ENCODE measurements around the gene IZUMO4. TPM values are rescaled to one million over a fixed set of nuclear protein-coding genes. Genes with fewer than 3 reads are reported as not detected.

The IZUMO4 gene
- total and polyA plus RNA-seq, 5 experiments from 2014 or later = 0.26 to 18.7 (median 1.4) TPM

GRCh38 chr19:2061495-2062388, 35.0 kb upstream of the IZUMO4 start:
- no peaks in the 10 kb centered on the region for H3K27me3 Mint-ChIP-seq
- POLR2A ChIA-PET = interaction anchor here (1.0 to 17.6 kb wide), 11 partner anchors 9 to 164 kb away, joined by 3 to 255 read pairs (median 8); partner anchors contain the start of genes MKNK2 and MOB3A
- peak; percentile 99 to 100 (median 100) for DNase-seq
- peak overlapping the region; percentile 87 to 98 (median 98) for H3K27ac Mint-ChIP-seq
- H3K36me3 Mint-ChIP-seq = no peaks in the 10 kb centered on the region
- peak overlapping the region; percentile 86 to 96 (median 92) for H3K4me3 Mint-ChIP-seq
- no peaks in the 10 kb centered on the region for H3K9me3 Mint-ChIP-seq
- H3K4me1 Mint-ChIP-seq = peaks cover 8 to 56% (median 38%) of the 10 kb centered on the region in 4 donors
- peak; percentile 89 to 93 for ATAC-seq

GRCh38 chr19:2062389-2062729, 34.4 kb upstream of the IZUMO4 start:
- no peaks in the 10 kb centered on the region for H3K27me3 Mint-ChIP-seq
- peak overlapping the region; percentile 44 to 98 (median 94) for H3K27ac Mint-ChIP-seq
- no peak for DNase-seq
- no peaks in the 10 kb centered on the region for H3K36me3 Mint-ChIP-seq
- H3K4me1 Mint-ChIP-seq = peaks cover 8 to 51% (median 37%) of the 10 kb centered on the region in 4 donors
- POLR2A ChIA-PET = interaction anchor here (1.0 to 17.6 kb wide), 10 partner anchors 8 to 165 kb away, joined by 3 to 255 read pairs (median 10); partner anchors contain the start of genes MKNK2 and MOB3A
- no peak for ATAC-seq
- H3K9me3 Mint-ChIP-seq = no peaks in the 10 kb centered on the region
- peak overlapping the region; percentile 86 to 96 (median 92) for H3K4me3 Mint-ChIP-seq

- peaks cover 8 to 47% (median 37%) of the 10 kb centered on the region in 4 donors for H3K4me1 Mint-ChIP-seq
- H3K27me3 Mint-ChIP-seq = no peaks in the 10 kb centered on the region
- H3K27ac Mint-ChIP-seq = peak overlapping the region in 9 of 10 donors; percentile 44 to 98 (median 97)
- DNase-seq = no peak
- no peaks in the 10 kb centered on the region for H3K9me3 Mint-ChIP-seq
- peak overlapping the region; percentile 66 to 96 (median 90) for H3K4me3 Mint-ChIP-seq
- no peaks in the 10 kb centered on the region for H3K36me3 Mint-ChIP-seq
- POLR2A ChIA-PET = interaction anchor here (1.3 to 17.6 kb wide), 6 partner anchors 12 to 44 kb away, joined by 8 to 255 read pairs (median 36); partner anchors contain the start of genes MKNK2 and MOB3A
- no peak for ATAC-seq
Measured at GRCh38 chr19:2062770-2063169, 33.9 kb upstream of the IZUMO4 start.

- no peak for DNase-seq
- no peaks in the 10 kb centered on the region for H3K27me3 Mint-ChIP-seq
- POLR2A ChIA-PET = interaction anchor here (3.0 to 17.6 kb wide), 4 partner anchors 14 to 30 kb away, joined by 33 to 255 read pairs (median 75); partner anchors contain the start of genes MKNK2 and MOB3A
- peak overlapping the region in 8 of 10 donors; percentile 32 to 89 (median 60) for H3K27ac Mint-ChIP-seq
- no peak for ATAC-seq
- no peaks in the 10 kb centered on the region for H3K36me3 Mint-ChIP-seq
- no peaks in the 10 kb centered on the region for H3K9me3 Mint-ChIP-seq
- H3K4me3 Mint-ChIP-seq = peak overlapping the region in 6 of 10 donors; percentile 7 to 66 (median 32)
- peaks cover 5 to 42% (median 30%) of the 10 kb centered on the region in 4 donors for H3K4me1 Mint-ChIP-seq
Measured at GRCh38 chr19:2063824-2064223, 32.9 kb upstream of the IZUMO4 start.

GRCh38 chr19:2064395-2064787, 32.3 kb upstream of the IZUMO4 start:
- no peaks in the 10 kb centered on the region for H3K36me3 Mint-ChIP-seq
- ATAC-seq (no peak), DNase-seq (no peak)
- H3K27me3 Mint-ChIP-seq = no peaks in the 10 kb centered on the region
- H3K27ac Mint-ChIP-seq = peak overlapping the region in 6 of 10 donors; percentile 14 to 65 (median 40)
- POLR2A ChIA-PET = interaction anchor here (0.9 to 9.9 kb wide), 3 partner anchors 8 to 20 kb away, joined by 4 to 112 read pairs (median 38); partner anchors contain the start of gene MKNK2
- no peak overlapping the region for H3K4me3 Mint-ChIP-seq
- H3K4me1 Mint-ChIP-seq = peaks cover 5 to 41% (median 34%) of the 10 kb centered on the region in 4 donors
- no peaks in the 10 kb centered on the region for H3K9me3 Mint-ChIP-seq

GRCh38 chr19:2064788-2065524, 31.8 kb upstream of the IZUMO4 start:
- H3K27ac Mint-ChIP-seq = peak overlapping the region; percentile 14 to 80 (median 52)
- no peaks in the 10 kb centered on the region for H3K9me3 Mint-ChIP-seq
- DNase-seq = no peak
- peaks cover 9 to 44% (median 37%) of the 10 kb centered on the region in 4 donors for H3K4me1 Mint-ChIP-seq
- H3K4me3 Mint-ChIP-seq = no peak overlapping the region
- POLR2A ChIA-PET = interaction anchor here (0.6 to 9.9 kb wide), 3 partner anchors 8 to 265 kb away, joined by 3 to 112 read pairs (median 4); partner anchors contain the start of gene MKNK2
- no peaks in the 10 kb centered on the region for H3K36me3 Mint-ChIP-seq
- no peak for ATAC-seq
- no peaks in the 10 kb centered on the region for H3K27me3 Mint-ChIP-seq

- Mint-ChIP-seq H3K36me3 (peaks cover 0 to 51% (median 14%) of the 10 kb centered on the region in 3 donors), H3K27me3 (no peaks in the 10 kb centered on the region), H3K4me1 (peaks cover 10 to 46% (median 29%) of the 10 kb centered on the region in 4 donors), H3K9me3 (no peaks in the 10 kb centered on the region), H3K4me3 (no peak overlapping the region), H3K27ac (peak overlapping the region in 5 of 10 donors; percentile 56 to 91 (median 87))
- ATAC-seq (peak in 1 of 2 donors; percentile 8), DNase-seq (no peak)
- POLR2A ChIA-PET = interaction anchor here (0.6 to 7.0 kb wide), 12 partner anchors 9 to 530 kb away, joined by 3 to 73 read pairs (median 4); partner anchors contain the start of genes IZUMO4 and MOB3A
Measured at GRCh38 chr19:2070436-2070827, 26.3 kb upstream of the IZUMO4 start.

GRCh38 chr19:2070986-2071673, 25.6 kb upstream of the IZUMO4 start:
- ATAC-seq = no peak
- peaks cover 0 to 58% (median 14%) of the 10 kb centered on the region in 3 donors for H3K36me3 Mint-ChIP-seq
- no peaks in the 10 kb centered on the region for H3K9me3 Mint-ChIP-seq
- H3K27ac Mint-ChIP-seq = peak overlapping the region; percentile 51 to 93 (median 86)
- no peak for DNase-seq
- peaks cover 10 to 46% (median 30%) of the 10 kb centered on the region in 4 donors for H3K4me1 Mint-ChIP-seq
- peak overlapping the region in 1 of 10 donors; percentile 20 for H3K4me3 Mint-ChIP-seq
- POLR2A ChIA-PET = interaction anchor here (0.6 to 7.0 kb wide), 9 partner anchors 9 to 140 kb away, joined by 3 to 73 read pairs (median 5); partner anchors contain the start of genes IZUMO4 and MOB3A
- no peaks in the 10 kb centered on the region for H3K27me3 Mint-ChIP-seq

GRCh38 chr19:2072757-2073551, 23.8 kb upstream of the IZUMO4 start:
- POLR2A ChIA-PET = interaction anchor here (0.7 to 7.0 kb wide), 5 partner anchors 11 to 550 kb away, joined by 3 to 73 read pairs (median 3); no protein-coding TSS in a partner anchor
- DNase-seq (no peak), ATAC-seq (no peak)
- peak overlapping the region in 2 of 10 donors; percentile 2 to 34 for H3K4me3 Mint-ChIP-seq
- H3K36me3 Mint-ChIP-seq = peaks cover 0 to 76% (median 16%) of the 10 kb centered on the region in 3 donors
- H3K9me3 Mint-ChIP-seq = no peaks in the 10 kb centered on the region
- peak overlapping the region; percentile 47 to 88 (median 80) for H3K27ac Mint-ChIP-seq
- peaks cover 10 to 41% (median 32%) of the 10 kb centered on the region in 4 donors for H3K4me1 Mint-ChIP-seq
- H3K27me3 Mint-ChIP-seq = no peaks in the 10 kb centered on the region

GRCh38 chr19:2076526-2076944, 20.2 kb upstream of the IZUMO4 start:
- no peak for DNase-seq
- no peak for ATAC-seq
- Mint-ChIP-seq H3K27me3 (no peaks in the 10 kb centered on the region), H3K36me3 (peaks cover 0 to 96% (median 15%) of the 10 kb centered on the region in 3 donors), H3K9me3 (no peaks in the 10 kb centered on the region), H3K4me3 (no peak overlapping the region), H3K4me1 (peaks cover 15 to 56% (median 45%) of the 10 kb centered on the region in 4 donors), H3K27ac (peak overlapping the region in 4 of 10 donors; percentile 49 to 85 (median 65))
- POLR2A ChIA-PET = interaction anchor here (0.7 to 3.0 kb wide), 5 partner anchors 9 to 147 kb away, joined by 3 to 15 read pairs (median 6); no protein-coding TSS in a partner anchor
